ENCODE results near the gene MORC1. TPM values are rescaled to one million over a fixed set of nuclear protein-coding genes. Genes with fewer than 3 reads are reported as not detected.

Gene MORC1
- total RNA-seq, 4 donors from 2014 or later, result not detected

DNA sequence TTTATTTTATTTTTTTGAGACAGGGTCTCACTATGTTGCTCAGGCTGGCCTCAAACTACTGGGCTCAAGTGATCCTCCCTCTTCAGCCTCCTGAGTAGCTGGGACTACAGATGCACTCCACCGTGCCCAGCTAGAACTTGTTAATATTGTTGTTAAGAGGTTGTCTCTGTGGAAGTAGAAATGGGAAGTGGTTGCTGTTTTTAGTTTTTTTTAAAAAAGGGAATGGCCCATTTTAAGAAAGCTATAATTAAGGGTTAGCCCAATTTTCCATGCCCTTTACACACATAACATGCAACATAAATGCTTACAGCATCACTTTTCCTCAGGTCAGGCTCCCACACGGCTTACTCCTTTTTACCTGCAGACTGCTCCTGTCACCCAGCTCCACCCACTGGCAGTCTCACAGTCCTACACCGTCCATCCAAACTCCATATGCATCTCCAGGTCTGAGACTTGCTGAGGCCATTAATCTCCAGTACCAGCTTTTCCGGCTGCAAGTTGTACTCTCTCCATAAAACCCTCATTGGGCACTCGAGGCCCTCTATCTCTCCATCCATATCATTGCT is 19.8 kb downstream of the MORC1 start:
- intact Hi-C loops (cut with DNase I; ENCODE audit: low total_unique reads) (no loop called here), in situ Hi-C loops (cut with MboI; ENCODE audit: low sequenced_read_pairs in 4 of 4) (loop anchor here in 1 of 4 donors (25.0 kb wide), 1 partner anchor 436 kb away; no protein-coding TSS in a partner anchor)
- no peak for DNase-seq
- Histone ChIP-seq H3K27me3 (no peaks in the 10 kb centered on the region), H3K27ac (no peak overlapping the region), H3K36me3 (no peaks in the 10 kb centered on the region), H3K4me1 (no peaks in the 10 kb centered on the region), H3K9me3 (no peaks in the 10 kb centered on the region), H3K4me3 (no peak overlapping the region)
- no peak for ATAC-seq
- TF ChIP-seq, protein P1, sequence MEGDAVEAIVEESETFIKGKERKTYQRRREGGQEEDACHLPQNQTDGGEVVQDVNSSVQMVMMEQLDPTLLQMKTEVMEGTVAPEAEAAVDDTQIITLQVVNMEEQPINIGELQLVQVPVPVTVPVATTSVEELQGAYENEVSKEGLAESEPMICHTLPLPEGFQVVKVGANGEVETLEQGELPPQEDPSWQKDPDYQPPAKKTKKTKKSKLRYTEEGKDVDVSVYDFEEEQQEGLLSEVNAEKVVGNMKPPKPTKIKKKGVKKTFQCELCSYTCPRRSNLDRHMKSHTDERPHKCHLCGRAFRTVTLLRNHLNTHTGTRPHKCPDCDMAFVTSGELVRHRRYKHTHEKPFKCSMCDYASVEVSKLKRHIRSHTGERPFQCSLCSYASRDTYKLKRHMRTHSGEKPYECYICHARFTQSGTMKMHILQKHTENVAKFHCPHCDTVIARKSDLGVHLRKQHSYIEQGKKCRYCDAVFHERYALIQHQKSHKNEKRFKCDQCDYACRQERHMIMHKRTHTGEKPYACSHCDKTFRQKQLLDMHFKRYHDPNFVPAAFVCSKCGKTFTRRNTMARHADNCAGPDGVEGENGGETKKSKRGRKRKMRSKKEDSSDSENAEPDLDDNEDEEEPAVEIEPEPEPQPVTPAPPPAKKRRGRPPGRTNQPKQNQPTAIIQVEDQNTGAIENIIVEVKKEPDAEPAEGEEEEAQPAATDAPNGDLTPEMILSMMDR (IDR thresholded peaks at IDR 0.05 in 4 of 5, conservative IDR thresholded peaks at IDR 0.05 in 1 of 5), result no peak
- TF ChIP-seq POLR2A (IDR thresholded peaks at IDR 0.05), result no peak

DNA sequence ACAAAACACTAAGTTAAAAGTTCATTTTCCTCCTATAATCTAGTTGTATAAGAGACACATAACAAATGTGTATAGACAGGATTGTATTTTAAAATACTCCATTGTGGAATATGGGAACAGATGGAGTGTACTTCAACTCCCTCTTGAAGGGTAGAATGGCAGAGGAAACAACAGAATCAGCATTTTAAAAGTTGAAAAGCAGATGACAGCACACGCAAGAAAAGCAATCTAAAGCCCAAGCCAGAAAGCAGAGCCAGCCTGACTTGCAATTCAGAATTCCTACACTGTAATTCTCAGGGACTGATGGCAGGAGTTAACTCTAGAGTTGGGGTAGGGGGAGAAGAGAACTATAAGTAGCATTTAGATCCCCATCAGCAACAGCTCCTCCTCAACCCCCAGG is 22.8 kb downstream of the MORC1 start:
- in situ Hi-C loops (cut with MboI; ENCODE audit: low sequenced_read_pairs in 4 of 4) (loop anchor here in 1 of 4 donors (25.0 kb wide), 1 partner anchor 433 kb away; no protein-coding TSS in a partner anchor), intact Hi-C loops (cut with DNase I; ENCODE audit: low total_unique reads) (no loop called here)
- Histone ChIP-seq H3K36me3 (no peaks in the 10 kb centered on the region), H3K4me3 (no peak overlapping the region), H3K4me1 (no peaks in the 10 kb centered on the region), H3K27me3 (no peaks in the 10 kb centered on the region), H3K27ac (no peak overlapping the region), H3K9me3 (no peaks in the 10 kb centered on the region)
- ATAC-seq, result no peak
- TF ChIP-seq, protein P1 (IDR thresholded peaks at IDR 0.05 in 4 of 5, conservative IDR thresholded peaks at IDR 0.05 in 1 of 5), result no peak
- TF ChIP-seq POLR2A (IDR thresholded peaks at IDR 0.05), result no peak
- DNase-seq, result no peak

DNA sequence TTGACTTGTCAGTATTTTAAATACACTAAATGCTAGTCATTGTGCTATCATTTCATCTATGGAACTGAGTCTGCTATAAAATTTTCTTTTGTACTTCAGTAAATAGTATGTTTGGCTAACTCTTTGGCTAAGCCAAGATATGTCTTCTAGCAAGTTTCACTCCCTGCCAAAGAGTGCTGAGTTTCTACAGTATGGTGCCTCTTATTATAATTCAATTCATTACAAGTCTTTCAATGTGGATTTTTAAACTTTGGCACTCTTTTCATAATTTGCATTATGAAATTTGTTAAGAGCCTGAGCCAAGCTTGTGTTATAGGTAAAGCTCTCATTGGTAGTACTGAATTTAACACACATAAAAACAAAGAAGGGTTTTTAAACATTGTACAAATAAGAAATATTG is 24.4 kb downstream of the MORC1 start:
- no peaks in the 10 kb centered on the region for H3K4me1 ChIP-seq
- no peak overlapping the region for H3K27ac ChIP-seq
- DNase-seq (no peak), ATAC-seq (no peak)
- no peaks in the 10 kb centered on the region for H3K9me3 ChIP-seq
- TF ChIP-seq POLR2A (IDR thresholded peaks at IDR 0.05), result no peak
- TF ChIP-seq, protein P1 (IDR thresholded peaks at IDR 0.05 in 4 of 5, conservative IDR thresholded peaks at IDR 0.05 in 1 of 5), result no peak
- intact Hi-C loops (cut with DNase I; ENCODE audit: low total_unique reads) (no loop called here), in situ Hi-C loops (cut with MboI; ENCODE audit: low sequenced_read_pairs in 4 of 4) (loop anchor here in 1 of 4 donors (25.0 kb wide), 1 partner anchor 431 kb away; no protein-coding TSS in a partner anchor)
- H3K27me3 ChIP-seq, result no peaks in the 10 kb centered on the region
- no peaks in the 10 kb centered on the region for H3K36me3 ChIP-seq
- H3K4me3 ChIP-seq, result no peak overlapping the region

DNA sequence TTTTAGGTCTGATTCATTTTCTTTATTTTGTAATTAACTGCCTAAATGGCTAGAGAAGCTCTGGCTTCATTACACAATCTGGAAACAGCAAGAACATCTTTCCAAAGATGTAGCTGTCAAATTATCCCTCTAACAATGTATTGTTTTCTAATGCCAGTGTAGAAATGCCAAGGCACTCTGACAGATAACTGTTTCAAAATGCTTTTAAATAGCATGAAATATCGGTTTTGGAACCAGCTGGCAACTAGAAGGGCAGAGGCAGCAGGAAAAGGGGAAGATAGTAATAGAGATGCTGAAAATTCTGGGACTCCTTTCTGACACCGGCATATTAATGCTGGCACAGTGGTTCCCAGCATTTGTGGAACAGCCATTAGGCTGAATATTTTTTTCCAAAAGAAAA is 26.1 kb downstream of the MORC1 start:
- no peak overlapping the region for H3K4me3 ChIP-seq
- no peaks in the 10 kb centered on the region for H3K9me3 ChIP-seq
- ATAC-seq (no peak), DNase-seq (no peak)
- in situ Hi-C loops (cut with MboI; ENCODE audit: low sequenced_read_pairs in 4 of 4), result loop anchor here in 1 of 4 donors (25.0 kb wide), 1 partner anchor 430 kb away; no protein-coding TSS in a partner anchor
- no peaks in the 10 kb centered on the region for H3K36me3 ChIP-seq
- intact Hi-C loops (cut with DNase I; ENCODE audit: low total_unique reads), result no loop called here
- no peaks in the 10 kb centered on the region for H3K27me3 ChIP-seq
- TF ChIP-seq, protein P1 (IDR thresholded peaks at IDR 0.05 in 4 of 5, conservative IDR thresholded peaks at IDR 0.05 in 1 of 5), result no peak
- no peak for TF ChIP-seq POLR2A (IDR thresholded peaks at IDR 0.05)
- H3K4me1 ChIP-seq, result no peaks in the 10 kb centered on the region
- H3K27ac ChIP-seq, result no peak overlapping the region

Measured in gastrocnemius medialis (tissue), 4 donors.